GM23338 (cell line): Measurements from ENCODE around the gene SLC9A4.

Experiments
- CTCF ChIP-seq, 2 experiments: fragments of 200-600 bp in 1 of 2; sonication (generic) in 1 of 2; conservative IDR thresholded peaks; 2 replicates each; pipeline versions ENCODE4 v1.5.1 to v1.6.1; 2016 to 2017; ENCODE audit warnings: antibody characterized with exemption in 2 of 2, low read depth in 2 of 2, mild to moderate bottlenecking in 2 of 2, moderate library complexity in 1 of 2
- EZH2 ChIP-seq: fragments of 200-600 bp; sonication (generic); IDR thresholded peaks from one replicate; pipeline ENCODE4 v1.8.0; 2017; ENCODE audit warnings: antibody characterized with exemption, mild to moderate bottlenecking, low read depth; ENCODE audit not compliant: unreplicated experiment

DNA sequence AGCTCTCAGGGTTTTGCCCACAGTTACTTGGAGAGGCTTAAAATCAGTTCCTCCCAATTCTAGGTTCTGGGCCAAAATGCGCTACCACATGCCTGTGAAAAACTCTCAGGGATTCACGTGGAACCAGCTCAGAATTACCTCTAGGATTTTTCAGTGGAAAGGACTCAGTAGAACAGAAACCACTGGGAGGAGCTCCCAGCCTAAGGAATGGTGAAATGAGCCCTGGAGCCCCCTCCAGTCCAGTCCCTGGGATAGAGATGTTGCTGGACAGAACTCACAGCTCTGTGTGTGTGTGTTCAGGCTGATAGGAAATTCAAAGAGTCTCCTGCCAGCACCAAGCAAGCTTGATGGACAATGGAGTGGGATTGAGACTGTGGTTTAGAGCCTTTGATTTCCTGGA is 21.1 kb upstream of the SLC9A4 start:
- no peak for TF ChIP-seq EZH2
- TF ChIP-seq CTCF (conservative IDR thresholded peaks at IDR 0.05; ENCODE audit: low read depth in 2 of 2) = peak; percentile 13 to 56; a peak in 2 of 4 replicates
